GM23338 (cell line): ENCODE data around the gene GGPS1. TPM values are rescaled to one million over a fixed set of nuclear protein-coding genes. Genes with fewer than 3 reads are reported as not detected.

Experiments used
- CREB1 ChIP-seq: fragments of 250-450 bp; sonication (Bioruptor Pico); IDR thresholded peaks from 2 replicates; pipeline ENCODE4 v1.5.0; 2020; ENCODE audit warnings: low read depth, mild to moderate bottlenecking, moderate library complexity
- EZH2 ChIP-seq: fragments of 200-600 bp; sonication (generic); IDR thresholded peaks from one replicate; pipeline ENCODE4 v1.8.0; 2017; ENCODE audit warnings: antibody characterized with exemption, mild to moderate bottlenecking, low read depth; ENCODE audit not compliant: unreplicated experiment
- JUNB ChIP-seq: IDR thresholded peaks from one replicate; pipeline ENCODE4 v1.6.1; 2016; ENCODE audit warnings: antibody characterized with exemption; ENCODE audit not compliant: unreplicated experiment
- NANOG ChIP-seq: IDR thresholded peaks from 2 replicates; pipeline ENCODE4 v1.6.1; 2016; ENCODE audit warnings: antibody characterized with exemption, borderline replicate concordance
- POLR2AphosphoS5 ChIP-seq: IDR thresholded peaks from 2 replicates; pipeline ENCODE4 v1.6.1; 2016; ENCODE audit warnings: antibody characterized with exemption, low read depth
- REST ChIP-seq: IDR thresholded peaks from one replicate; pipeline ENCODE4 v1.6.1; 2018; ENCODE audit warnings: antibody characterized with exemption; ENCODE audit not compliant: unreplicated experiment
- ZNF114 ChIP-seq: fragments of 250-450 bp; sonication (Bioruptor Pico); IDR thresholded peaks from 2 replicates; pipeline ENCODE4 v1.5.0; 2020; ENCODE audit warnings: mild to moderate bottlenecking, moderate library complexity
- ZNF331 ChIP-seq: fragments of 250-450 bp; sonication (Bioruptor Pico); IDR thresholded peaks from 2 replicates; pipeline ENCODE4 v1.5.0; 2020; ENCODE audit warnings: low read depth, mild to moderate bottlenecking, moderate library complexity
- ZNF462 ChIP-seq: fragments of 250-450 bp; sonication (Bioruptor Pico); IDR thresholded peaks from 2 replicates; pipeline ENCODE4 v1.5.0; 2020; ENCODE audit warnings: mild to moderate bottlenecking, moderate library complexity
- polyA plus RNA-seq: library from polyadenylated mRNA; unstranded; fragments of >200 nt; fragmentation: Nextera tagmentation; extraction: Ambion mirVana; gene quantifications from 2 replicates; pipeline ENCODE4 v1.2.1, GENCODE V29; 2016
- total RNA-seq: library from RNA; depleted of rRNA; stranded (reverse); fragments of >200 nt; shearing (Covaris generic); gene quantifications from 2 replicates; pipeline ENCODE4 v1.2.3, GENCODE V29; 2014
- TF ChIP-seq, protein P1 (sequence below): IDR thresholded peaks from 2 replicates; pipeline ENCODE4 v1.6.1; 2016; ENCODE audit warnings: antibody characterized with exemption
- TF ChIP-seq, protein P2 (sequence below), 2 experiments: fragments of 200-600 bp in 1 of 2; sonication (generic) in 1 of 2; conservative IDR thresholded peaks; 2 replicates each; pipeline versions ENCODE4 v1.5.1 to v1.6.1; 2016 to 2017; ENCODE audit warnings: antibody characterized with exemption in 2 of 2, low read depth in 2 of 2, mild to moderate bottlenecking in 2 of 2, moderate library complexity in 1 of 2

The GGPS1 gene
- total and polyA plus RNA-seq, 2 experiments from 2014 or later: 33.9 to 56.8 TPM

- no peak for TF ChIP-seq ZNF462 (CRISPR knock-in tag)
- no peak for TF ChIP-seq JUNB
- TF ChIP-seq NANOG: no peak
- TF ChIP-seq EZH2: no peak
- TF ChIP-seq POLR2AphosphoS5: no peak
- TF ChIP-seq, protein P1, sequence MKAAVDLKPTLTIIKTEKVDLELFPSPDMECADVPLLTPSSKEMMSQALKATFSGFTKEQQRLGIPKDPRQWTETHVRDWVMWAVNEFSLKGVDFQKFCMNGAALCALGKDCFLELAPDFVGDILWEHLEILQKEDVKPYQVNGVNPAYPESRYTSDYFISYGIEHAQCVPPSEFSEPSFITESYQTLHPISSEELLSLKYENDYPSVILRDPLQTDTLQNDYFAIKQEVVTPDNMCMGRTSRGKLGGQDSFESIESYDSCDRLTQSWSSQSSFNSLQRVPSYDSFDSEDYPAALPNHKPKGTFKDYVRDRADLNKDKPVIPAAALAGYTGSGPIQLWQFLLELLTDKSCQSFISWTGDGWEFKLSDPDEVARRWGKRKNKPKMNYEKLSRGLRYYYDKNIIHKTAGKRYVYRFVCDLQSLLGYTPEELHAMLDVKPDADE: no peak
- no peak for TF ChIP-seq ZNF114
- no peak for TF ChIP-seq ZNF331
- TF ChIP-seq, protein P2, sequence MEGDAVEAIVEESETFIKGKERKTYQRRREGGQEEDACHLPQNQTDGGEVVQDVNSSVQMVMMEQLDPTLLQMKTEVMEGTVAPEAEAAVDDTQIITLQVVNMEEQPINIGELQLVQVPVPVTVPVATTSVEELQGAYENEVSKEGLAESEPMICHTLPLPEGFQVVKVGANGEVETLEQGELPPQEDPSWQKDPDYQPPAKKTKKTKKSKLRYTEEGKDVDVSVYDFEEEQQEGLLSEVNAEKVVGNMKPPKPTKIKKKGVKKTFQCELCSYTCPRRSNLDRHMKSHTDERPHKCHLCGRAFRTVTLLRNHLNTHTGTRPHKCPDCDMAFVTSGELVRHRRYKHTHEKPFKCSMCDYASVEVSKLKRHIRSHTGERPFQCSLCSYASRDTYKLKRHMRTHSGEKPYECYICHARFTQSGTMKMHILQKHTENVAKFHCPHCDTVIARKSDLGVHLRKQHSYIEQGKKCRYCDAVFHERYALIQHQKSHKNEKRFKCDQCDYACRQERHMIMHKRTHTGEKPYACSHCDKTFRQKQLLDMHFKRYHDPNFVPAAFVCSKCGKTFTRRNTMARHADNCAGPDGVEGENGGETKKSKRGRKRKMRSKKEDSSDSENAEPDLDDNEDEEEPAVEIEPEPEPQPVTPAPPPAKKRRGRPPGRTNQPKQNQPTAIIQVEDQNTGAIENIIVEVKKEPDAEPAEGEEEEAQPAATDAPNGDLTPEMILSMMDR (conservative IDR thresholded peaks at IDR 0.05; ENCODE audit: low read depth in 2 of 2): no peak
- no peak for TF ChIP-seq CREB1 (CRISPR knock-in tag)
- no peak for TF ChIP-seq REST
Observed at GRCh38 chr1:235286667-235287066, 41.7 kb upstream of the GGPS1 start (continued).
